WERI-Rb-1 (cell line): ENCODE data around the gene SAA4.
"Not testable (repeated sequence)": the region's sequence is repeated elsewhere in the genome, so short reads cannot be mapped to it uniquely, and the experiment has no call there.

Experiments used
- DNase-seq: peaks from one replicate; pipeline ENCODE4 v3.0.0-alpha.2; 2020
- H3K27ac ChIP-seq: fragments of 250-450 bp; sonication (Bioruptor Pico); 2 replicates; pipeline ENCODE4 v1.5.1; 2020; ENCODE audit warnings: mild to moderate bottlenecking, moderate library complexity
- H3K27me3 ChIP-seq: fragments of 250-450 bp; sonication (Bioruptor Pico); 2 replicates; pipeline ENCODE4 v1.5.1; 2021; ENCODE audit warnings: mild to moderate bottlenecking, low read depth, moderate library complexity; ENCODE audit not compliant: insufficient read depth, severe bottlenecking
- H3K36me3 ChIP-seq: fragments of 250-450 bp; sonication (Bioruptor Pico); 2 replicates; pipeline ENCODE4 v1.5.1; 2020; ENCODE audit warnings: mild to moderate bottlenecking, moderate library complexity
- H3K4me3 ChIP-seq: 2 replicates; pipeline ENCODE4 v1.5.1; 2011; ENCODE audit warnings: low read depth, mild to moderate bottlenecking, control low read depth, low read length
- H3K9me3 ChIP-seq: fragments of 250-450 bp; sonication (Bioruptor Pico); 2 replicates; pipeline ENCODE4 v1.5.1; 2021; ENCODE audit warnings: mild to moderate bottlenecking, moderate library complexity; ENCODE audit not compliant: severe bottlenecking
- CTCF ChIP-seq: IDR thresholded peaks from 2 replicates; pipeline ENCODE4 v1.5.1; 2011; ENCODE audit warnings: low read depth, mild to moderate bottlenecking, control low read depth, inconsistent platforms, low read length

The SAA4 gene

GRCh38 chr11:18264035-18264434, 27.4 kb upstream of the SAA4 start:
- no peaks in the 10 kb centered on the region for H3K9me3 ChIP-seq
- H3K36me3 ChIP-seq, result no peaks in the 10 kb centered on the region
- no peak for DNase-seq
- no peak overlapping the region for H3K27ac ChIP-seq
- no peak overlapping the region for H3K4me3 ChIP-seq
- no peak for TF ChIP-seq CTCF
- no peaks in the 10 kb centered on the region for H3K27me3 ChIP-seq

GRCh38 chr11:18262681-18263350, 26.2 kb upstream of the SAA4 start:
- not testable (repeated sequence) for DNase-seq

GRCh38 chr11:18261721-18262120, 25.1 kb upstream of the SAA4 start:
- no peak overlapping the region for H3K4me3 ChIP-seq
- no peaks in the 10 kb centered on the region for H3K9me3 ChIP-seq
- no peak overlapping the region for H3K27ac ChIP-seq
- H3K27me3 ChIP-seq, result no peaks in the 10 kb centered on the region
- H3K36me3 ChIP-seq, result no peaks in the 10 kb centered on the region
- TF ChIP-seq CTCF, result no peak
- no peak for DNase-seq

More at GRCh38 chr11:18262681-18263350, 26.2 kb upstream of the SAA4 start:
- not testable (repeated sequence) for H3K27ac ChIP-seq, H3K9me3 ChIP-seq, H3K4me3 ChIP-seq, H3K36me3 ChIP-seq, H3K27me3 ChIP-seq

GRCh38 chr11:18259259-18259658, 22.7 kb upstream of the SAA4 start:
- Histone ChIP-seq H3K27ac (no peak overlapping the region), H3K27me3 (no peaks in the 10 kb centered on the region), H3K36me3 (no peaks in the 10 kb centered on the region), H3K9me3 (no peaks in the 10 kb centered on the region), H3K4me3 (no peak overlapping the region)
- no peak for DNase-seq
- no peak for TF ChIP-seq CTCF

GRCh38 chr11:18254781-18255361, 18.3 kb upstream of the SAA4 start:
- no peak overlapping the region for H3K4me3 ChIP-seq
- H3K27ac ChIP-seq, result no peak overlapping the region
- DNase-seq, result no peak
- no peaks in the 10 kb centered on the region for H3K36me3 ChIP-seq
- no peaks in the 10 kb centered on the region for H3K27me3 ChIP-seq
- TF ChIP-seq CTCF, result no peak
- H3K9me3 ChIP-seq, result no peaks in the 10 kb centered on the region

GRCh38 chr11:18253778-18254338, 17.3 kb upstream of the SAA4 start:
- no peaks in the 10 kb centered on the region for H3K27me3 ChIP-seq
- no peak for DNase-seq
- H3K9me3 ChIP-seq, result no peaks in the 10 kb centered on the region
- no peak overlapping the region for H3K4me3 ChIP-seq
- H3K27ac ChIP-seq, result no peak overlapping the region
- no peaks in the 10 kb centered on the region for H3K36me3 ChIP-seq
- TF ChIP-seq CTCF, result no peak
